ENCODE data around the gene LGALS3BP.
A peak's percentile ranks its signal among the peaks of the same experiment; 100 is the strongest.

LGALS3BP gene

GRCh38 chr17:78979780-78980623 is at the start of gene LGALS3BP:
Gene LGALS3BP (minus strand): TSS chr17:78979923. CDS start chr17:78977191, 2,732 bp downstream.
- H3K4me3 ChIP-seq (ENCODE audit: low read depth, low read length), result peak within 1 kb of the TSS; percentile 44
- DNase-seq (ENCODE audit: low read depth, low spot score), result peak; percentile 80
- in situ Hi-C loops (cut with HindIII; ENCODE audit: low sequenced_read_pairs), result no loop called here
- TF ChIP-seq CTCF (IDR thresholded peaks at IDR 0.05; ENCODE audit: low read depth, low read length), result no peak

GRCh38 chr17:79028496-79029326 is 49.0 kb upstream of the LGALS3BP start:
- no peak for DNase-seq (ENCODE audit: low read depth, low spot score)
- H3K4me3 ChIP-seq (ENCODE audit: low read depth, low read length), result no peak overlapping the region
- in situ Hi-C loops (cut with HindIII; ENCODE audit: low sequenced_read_pairs), result no loop called here
- TF ChIP-seq CTCF (IDR thresholded peaks at IDR 0.05; ENCODE audit: low read depth, low read length), result peak; percentile 36

- in situ Hi-C loops (cut with HindIII; ENCODE audit: low sequenced_read_pairs), result no loop called here
- no peak for TF ChIP-seq CTCF (IDR thresholded peaks at IDR 0.05; ENCODE audit: low read depth, low read length)
- no peak for DNase-seq (ENCODE audit: low read depth, low spot score)
- no peak overlapping the region for H3K4me3 ChIP-seq (ENCODE audit: low read depth, low read length)
These were observed 48.3 kb upstream of the LGALS3BP start for GRCh38 chr17:79027925-79028491.

GRCh38 chr17:79027274-79027924 is 47.7 kb upstream of the LGALS3BP start:
- no peak overlapping the region for H3K4me3 ChIP-seq (ENCODE audit: low read depth, low read length)
- in situ Hi-C loops (cut with HindIII; ENCODE audit: low sequenced_read_pairs), result no loop called here
- no peak for DNase-seq (ENCODE audit: low read depth, low spot score)

GRCh38 chr17:79026376-79027273 is 46.9 kb upstream of the LGALS3BP start:
- in situ Hi-C loops (cut with HindIII; ENCODE audit: low sequenced_read_pairs), result no loop called here
- DNase-seq (ENCODE audit: low read depth, low spot score), result peak; percentile 65
- H3K4me3 ChIP-seq (ENCODE audit: low read depth, low read length), result no peak overlapping the region
- TF ChIP-seq CTCF (IDR thresholded peaks at IDR 0.05; ENCODE audit: low read depth, low read length), result no peak

More at GRCh38 chr17:79027274-79027924, 47.7 kb upstream of the LGALS3BP start:
- TF ChIP-seq CTCF (IDR thresholded peaks at IDR 0.05; ENCODE audit: low read depth, low read length), result no peak

All from astrocyte of the spinal cord (primary cell).